AG04450 (cell line): Measurements from ENCODE around the gene LRRTM4. TPM values are rescaled to one million over a fixed set of nuclear protein-coding genes. Genes with fewer than 3 reads are reported as not detected.

Experiments used
- CTCF ChIA-PET: fragments of 300-600, 350-600 bp; formaldehyde crosslinking; extraction: SDS; loops from one replicate; lab custom pipeline; 2022; ENCODE audit warnings: antibody characterized with exemption, inconsistent platforms; lab: Charles Lee
- POLR2A ChIA-PET: fragments of 350-600 bp; formaldehyde crosslinking; extraction: SDS; loops from one replicate; lab custom pipeline; 2021; ENCODE audit warnings: antibody characterized with exemption, inconsistent platforms; lab: Yijun Ruan, JAX
- DNase-seq: peaks from one replicate; pipeline ENCODE4 v3.0.0-alpha.2; 2011; ENCODE audit warnings: low read depth, low spot score
- H3K27ac ChIP-seq: one replicate; pipeline ENCODE4 v1.5.1; 2012; ENCODE audit warnings: low read depth, low read length, control low read depth
- H3K27me3 ChIP-seq: one replicate; pipeline ENCODE4 v1.6.0; 2012; ENCODE audit warnings: low read length; ENCODE audit not compliant: control insufficient read depth, insufficient read depth
- H3K4me3 ChIP-seq: 2 replicates; pipeline ENCODE4 v1.5.1; 2011; ENCODE audit warnings: mild to moderate bottlenecking, low read depth, low read length, control low read depth
- H3K9me3 ChIP-seq: 2 replicates; pipeline ENCODE4 v1.5.1; 2012; ENCODE audit warnings: low read length; ENCODE audit not compliant: control insufficient read depth, insufficient read depth
- polyA plus RNA-seq: library from polyadenylated mRNA; depleted of rRNA; stranded (reverse); fragments of >200 nt; gene quantifications from 2 replicates; pipeline ENCODE4 v1.2.3, GENCODE V29; 2011
- TF ChIP-seq, protein P1 (sequence below): IDR thresholded peaks from 2 replicates; pipeline ENCODE4 v1.5.1; 2011; ENCODE audit warnings: low read depth, low read length, control low read depth, inconsistent platforms

The LRRTM4 gene
- polyA plus RNA-seq, 1 experiment: not detected

DNA sequence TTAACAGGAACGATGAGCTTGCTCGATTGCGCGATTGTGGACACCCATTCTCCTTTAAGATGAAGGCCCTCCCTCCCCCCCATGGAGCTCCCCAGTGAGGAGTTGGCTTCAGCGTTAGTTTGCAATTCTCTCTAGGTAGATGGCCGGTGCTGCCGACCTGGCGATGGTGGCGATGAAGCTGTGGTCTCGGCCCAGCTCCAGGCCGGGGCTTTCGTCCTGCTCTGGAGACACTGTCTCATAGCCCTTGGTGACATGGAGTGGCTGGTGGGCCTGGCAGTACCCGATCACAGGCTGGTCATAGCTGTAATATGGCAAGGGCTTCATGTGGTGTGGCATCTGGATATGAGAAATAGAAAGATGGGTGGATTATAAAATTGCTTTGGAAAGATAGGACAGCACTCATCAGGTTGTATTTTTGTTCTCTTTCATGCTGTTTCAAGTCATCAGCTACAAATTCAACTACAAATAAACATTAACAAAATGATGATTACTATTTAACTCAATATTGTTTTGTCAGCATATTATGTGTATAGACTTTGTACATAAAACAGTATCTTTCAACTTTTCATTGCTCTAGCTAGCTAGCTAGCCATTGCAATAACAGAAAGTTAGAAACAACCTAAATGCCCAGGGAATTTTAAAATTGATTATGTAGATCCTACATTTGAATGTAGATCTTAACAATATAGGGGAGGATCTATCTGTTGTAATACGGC, 773.4 kb downstream of the LRRTM4 start:
- H3K27ac ChIP-seq: no peak overlapping the region
- ChIA-PET CTCF (no interaction called here), POLR2A (no interaction called here)
- H3K27me3 ChIP-seq: no peaks in the 10 kb centered on the region
- no peak for DNase-seq
- no peak overlapping the region for H3K4me3 ChIP-seq
- TF ChIP-seq, protein P1, sequence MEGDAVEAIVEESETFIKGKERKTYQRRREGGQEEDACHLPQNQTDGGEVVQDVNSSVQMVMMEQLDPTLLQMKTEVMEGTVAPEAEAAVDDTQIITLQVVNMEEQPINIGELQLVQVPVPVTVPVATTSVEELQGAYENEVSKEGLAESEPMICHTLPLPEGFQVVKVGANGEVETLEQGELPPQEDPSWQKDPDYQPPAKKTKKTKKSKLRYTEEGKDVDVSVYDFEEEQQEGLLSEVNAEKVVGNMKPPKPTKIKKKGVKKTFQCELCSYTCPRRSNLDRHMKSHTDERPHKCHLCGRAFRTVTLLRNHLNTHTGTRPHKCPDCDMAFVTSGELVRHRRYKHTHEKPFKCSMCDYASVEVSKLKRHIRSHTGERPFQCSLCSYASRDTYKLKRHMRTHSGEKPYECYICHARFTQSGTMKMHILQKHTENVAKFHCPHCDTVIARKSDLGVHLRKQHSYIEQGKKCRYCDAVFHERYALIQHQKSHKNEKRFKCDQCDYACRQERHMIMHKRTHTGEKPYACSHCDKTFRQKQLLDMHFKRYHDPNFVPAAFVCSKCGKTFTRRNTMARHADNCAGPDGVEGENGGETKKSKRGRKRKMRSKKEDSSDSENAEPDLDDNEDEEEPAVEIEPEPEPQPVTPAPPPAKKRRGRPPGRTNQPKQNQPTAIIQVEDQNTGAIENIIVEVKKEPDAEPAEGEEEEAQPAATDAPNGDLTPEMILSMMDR: no peak
- no peaks in the 10 kb centered on the region; the same call in 1 of the 2 replicates for H3K9me3 ChIP-seq

DNA sequence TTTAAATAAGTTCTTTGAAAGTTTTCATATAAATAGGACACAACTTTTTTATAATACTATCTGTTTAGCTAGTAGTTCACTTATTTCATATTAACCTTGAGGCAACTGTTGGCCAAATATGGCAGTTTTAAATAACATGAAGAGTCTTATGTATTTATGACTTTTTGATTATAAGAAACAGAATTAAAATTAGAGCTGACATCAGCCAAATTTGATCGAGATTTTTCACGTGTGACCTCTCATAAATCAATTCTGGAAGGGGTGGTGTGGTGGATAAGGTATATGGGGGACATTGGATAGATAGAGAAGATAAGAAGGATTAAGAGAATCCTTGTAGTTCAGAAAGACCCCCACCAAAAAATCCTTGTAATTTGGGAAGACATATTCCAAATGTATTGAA, 776.6 kb downstream of the LRRTM4 start:
- DNase-seq: no peak
- POLR2A ChIA-PET: no interaction called here

DNA sequence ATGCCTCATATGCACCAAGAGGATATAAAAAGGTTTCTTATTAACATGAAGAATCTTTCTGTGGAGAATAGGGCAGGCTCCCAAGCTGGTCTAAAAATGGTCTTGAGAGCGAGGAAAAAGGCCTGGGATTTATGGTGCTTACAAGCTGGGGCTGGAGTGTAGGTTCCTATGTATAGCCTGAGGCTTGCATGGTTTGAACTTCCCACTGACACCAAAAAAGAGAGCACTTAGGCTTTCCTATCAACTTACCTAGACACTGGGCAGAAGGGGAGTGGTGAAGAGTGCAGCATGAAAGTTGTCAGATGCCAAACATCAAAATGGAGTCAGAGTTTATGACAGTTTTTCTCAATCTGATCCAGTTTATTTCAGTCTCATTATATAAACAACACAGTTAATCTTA, 784.6 kb downstream of the LRRTM4 start:
- no peak for DNase-seq
- CTCF ChIA-PET: no interaction called here
- TF ChIP-seq, protein P1: no peak

More for the DNA sequence above, 776.6 kb downstream of the LRRTM4 start:
- CTCF ChIA-PET: interaction anchor here (0.6 kb wide), 1 partner anchor 900 kb away, joined by 3 read pairs; no protein-coding TSS in a partner anchor
- H3K4me3 ChIP-seq: no peak overlapping the region
- H3K9me3 ChIP-seq: no peaks in the 10 kb centered on the region; the same call in 1 of the 2 replicates
- H3K27me3 ChIP-seq: no peaks in the 10 kb centered on the region
- TF ChIP-seq, protein P1: no peak
- H3K27ac ChIP-seq: no peak overlapping the region

DNA sequence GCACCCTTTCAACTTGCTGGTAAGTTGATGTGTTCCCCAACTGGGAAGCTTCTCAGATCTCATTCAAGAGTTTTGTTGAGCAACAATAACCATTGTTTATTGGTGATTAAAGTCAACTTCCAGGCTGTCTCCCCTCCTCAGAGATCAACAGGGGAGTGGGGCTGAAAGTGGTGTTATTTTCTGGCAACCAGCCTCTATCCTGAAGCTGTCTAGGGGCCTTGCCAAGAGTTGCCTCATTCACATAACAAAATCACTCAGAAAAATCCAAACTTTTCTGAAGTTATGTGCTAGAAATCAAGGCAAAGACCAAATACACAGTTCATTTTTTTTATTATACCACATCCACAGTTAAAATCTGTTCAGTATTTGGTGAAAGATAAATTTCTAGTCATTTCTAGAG, 788.4 kb downstream of the LRRTM4 start:
- Histone ChIP-seq H3K27me3 (no peaks in the 10 kb centered on the region), H3K9me3 (no peaks in the 10 kb centered on the region; the same call in 1 of the 2 replicates), H3K4me3 (no peak overlapping the region), H3K27ac (no peak overlapping the region)
- no peak for DNase-seq
- ChIA-PET POLR2A (no interaction called here), CTCF (no interaction called here)
- TF ChIP-seq, protein P1: no peak

More for the DNA sequence above, 784.6 kb downstream of the LRRTM4 start:
- H3K27me3 ChIP-seq: no peaks in the 10 kb centered on the region
- H3K27ac ChIP-seq: no peak overlapping the region
- H3K9me3 ChIP-seq: no peaks in the 10 kb centered on the region
- no peak overlapping the region for H3K4me3 ChIP-seq
- POLR2A ChIA-PET: no interaction called here

DNA sequence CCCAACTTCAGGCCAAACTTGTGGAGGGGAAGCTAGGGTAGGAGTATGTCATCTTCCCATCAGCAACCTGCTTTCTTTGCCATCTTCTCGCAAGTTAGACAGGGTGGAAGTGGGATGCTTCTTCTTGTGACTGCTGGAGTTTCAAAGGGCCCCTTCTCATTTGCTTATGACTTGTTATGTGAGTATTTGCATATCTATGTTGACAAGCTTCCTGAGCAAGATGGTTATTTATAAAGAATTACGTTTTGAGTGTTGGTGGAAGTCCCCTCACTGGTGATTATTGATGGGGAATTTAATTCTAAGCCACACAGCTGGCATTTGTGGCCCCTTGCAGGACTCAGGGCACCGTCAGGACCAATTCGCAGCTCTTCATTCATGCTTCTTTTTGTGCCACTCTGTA, 791.0 kb downstream of the LRRTM4 start:
- Histone ChIP-seq H3K4me3 (no peak overlapping the region), H3K27ac (no peak overlapping the region), H3K9me3 (no peaks in the 10 kb centered on the region; the same call in 1 of the 2 replicates), H3K27me3 (no peaks in the 10 kb centered on the region)
- TF ChIP-seq, protein P1: no peak
- POLR2A ChIA-PET: no interaction called here
- no peak for DNase-seq
- CTCF ChIA-PET: no interaction called here
